GM12878 (cell line): ENCODE results near the gene KIAA1328. TPM values are rescaled to one million over a fixed set of nuclear protein-coding genes. Genes with fewer than 3 reads are reported as not detected.

Experiments used
- ATAC-seq: fragments of 200-7000 bp; cut with Tn5 transposase; 3 replicates; pipeline ENCODE4 v1.9.1; 2020; ENCODE audit warnings: mild to moderate bottlenecking, moderate library complexity
- BruUV-seq: library from RNA; stranded (reverse); fragments of 400-500 nt; replicated peaks from 2 replicates; lab custom pipeline; 2021; lab: Mats Ljungman, UMichigan
- CTCF ChIA-PET: fragments of 300-600 bp; sonication (Branson Sonifier 250); formaldehyde crosslinking; extraction: SDS; loops from one replicate; lab custom pipeline; 2021; ENCODE audit warnings: inconsistent platforms; lab: Yijun Ruan, JAX
- POLR2A ChIA-PET: fragments of 350-600 bp; formaldehyde crosslinking; extraction: SDS; loops from one replicate; lab custom pipeline; 2021; ENCODE audit warnings: inconsistent platforms; lab: Charles Lee
- RAD21 ChIA-PET: fragments of 300-600 bp; sonication (Branson Sonifier 250); formaldehyde crosslinking; loops from one replicate; lab custom pipeline; 2023; ENCODE audit warnings: antibody characterized with exemption; ENCODE audit not compliant: unreplicated experiment; lab: Charles Lee
- SMC1A ChIA-PET: fragments of 300-600 bp; sonication (Branson Sonifier 250); formaldehyde crosslinking; loops from one replicate; lab custom pipeline; 2023; ENCODE audit not compliant: unreplicated experiment, uncharacterized antibody; lab: Charles Lee
- DNase-seq: peaks from one replicate; pipeline ENCODE4 v3.0.0-alpha.2; 2011; ENCODE audit warnings: low read depth, low spot score
- FAIRE-seq: peaks from 3 replicates; lab custom pipeline; 2011; peaks lifted over from hg19 to GRCh38; lab: Jason Lieb, UNC
- H2AFZ ChIP-seq: 2 replicates; pipeline ENCODE4 v1.6.0; 2011; ENCODE audit warnings: low read depth, low read length, control low read depth; ENCODE audit not compliant: control insufficient read depth
- H3K27ac ChIP-seq: 2 replicates; pipeline ENCODE4 v1.5.1; 2011; ENCODE audit warnings: control low read depth; ENCODE audit not compliant: control insufficient read depth, insufficient read depth
- H3K27me3 ChIP-seq, 2 experiments: replicated peaks in 1 of 2; 2 replicates each; pipeline versions ENCODE4 v1.6.0 to v1.6.1; 2011; ENCODE audit warnings: low read length in 1 of 2; ENCODE audit not compliant: control insufficient read depth in 2 of 2, insufficient read depth in 2 of 2
- H3K36me3 ChIP-seq, 2 experiments: 2 replicates each; pipeline ENCODE4 v1.5.1; 2011; ENCODE audit warnings: low read length in 1 of 2; ENCODE audit not compliant: control insufficient read depth in 2 of 2, insufficient read depth in 2 of 2
- H3K4me1 ChIP-seq: 2 replicates; pipeline ENCODE4 v1.6.1; 2011; ENCODE audit warnings: mild to moderate bottlenecking, low read length, moderate library complexity, mixed read lengths; ENCODE audit not compliant: control insufficient read depth, insufficient read depth
- H3K4me2 ChIP-seq: 2 replicates; pipeline ENCODE4 v1.6.0; 2011; ENCODE audit warnings: control low read depth; ENCODE audit not compliant: control insufficient read depth, insufficient read depth
- H3K4me3 ChIP-seq: fragments of 200-600 bp; sonication (generic); 2 replicates; pipeline ENCODE4 v1.5.1; 2016
- H3K79me2 ChIP-seq: 2 replicates; pipeline ENCODE4 v1.6.0; 2011; ENCODE audit warnings: low read length; ENCODE audit not compliant: control insufficient read depth, insufficient read depth
- H3K9ac ChIP-seq: 2 replicates; pipeline ENCODE4 v1.8.0; 2011; ENCODE audit warnings: low read length, control low read depth, mixed read lengths; ENCODE audit not compliant: control insufficient read depth, insufficient read depth
- H3K9me3 ChIP-seq: replicated peaks from 3 replicates; pipeline ENCODE4 v1.5.1; 2011; ENCODE audit warnings: mild to moderate bottlenecking, low read length; ENCODE audit not compliant: control insufficient read depth, insufficient read depth
- H4K20me1 ChIP-seq: 2 replicates; pipeline ENCODE4 v1.6.0; 2011; ENCODE audit not compliant: control insufficient read depth, insufficient read depth
- CBX5 ChIP-seq: sonication (generic); IDR thresholded peaks from 2 replicates; pipeline ENCODE4 v1.6.1; 2016; ENCODE audit warnings: low read depth, moderate library complexity, mild to moderate bottlenecking, inconsistent platforms
- KDM1A ChIP-seq: fragments of 200-600 bp; sonication (generic); IDR thresholded peaks from 2 replicates; pipeline ENCODE4 v1.6.1; 2016; ENCODE audit warnings: borderline replicate concordance
- MEF2A ChIP-seq: IDR thresholded peaks from 2 replicates; pipeline ENCODE4 v1.6.1; 2011; ENCODE audit warnings: low read depth, mild to moderate bottlenecking, low read length, moderate library complexity; ENCODE audit not compliant: insufficient read depth
- PAX8 ChIP-seq: fragments of 450-650 bp; IDR thresholded peaks from 2 replicates; pipeline ENCODE4 v1.6.1; 2017; ENCODE audit warnings: mild to moderate bottlenecking, moderate library complexity
- PML ChIP-seq: IDR thresholded peaks from 2 replicates; pipeline ENCODE4 v1.6.1; 2012; ENCODE audit warnings: low read length, inconsistent platforms
- POLR2AphosphoS5 ChIP-seq: IDR thresholded peaks from 2 replicates; pipeline ENCODE4 v1.6.1; 2011; ENCODE audit warnings: mild to moderate bottlenecking, low read length, inconsistent platforms
- RBBP5 ChIP-seq: fragments of 200-600 bp; sonication (generic); conservative IDR thresholded peaks from 2 replicates; pipeline ENCODE4 v1.6.1; 2016
- TCF7 ChIP-seq: IDR thresholded peaks from 2 replicates; pipeline ENCODE4 v1.6.1; 2014; ENCODE audit warnings: antibody characterized with exemption, borderline replicate concordance
- YBX1 ChIP-seq: fragments of 450-650 bp; IDR thresholded peaks from 2 replicates; pipeline ENCODE4 v1.6.1; 2016; ENCODE audit warnings: antibody characterized with exemption
- WGBS: methylation state at CpG from one replicate; pipeline ENCODE4 v1.1.6; 2016; ENCODE audit warnings: low lambda C conversion rate; ENCODE audit not compliant: insufficient replicate concordance, insufficient coverage; ENCODE audit errors: missing lambda C conversion rate; 5-methylcytosine and 5-hydroxymethylcytosine counted together
- in situ Hi-C: fragments of 300-500 bp; cut with MboI; formaldehyde crosslinking; loops from 9 replicates; pipeline ENCODE4 v1.14.3; 2018; ENCODE audit warnings: mixed read lengths
- intact Hi-C: fragments of 100-400 bp; cut with micrococcal nuclease; formaldehyde crosslinking; loops from one replicate; pipeline ENCODE4 v1.14.2; 2022; ENCODE audit not compliant: unreplicated experiment
- polyA plus RNA-seq, 11 experiments: library from polyadenylated mRNA; depleted of rRNA in 4 of 11; unstranded in 6 of 11; stranded (reverse) in 5 of 11; fragments of >200 nt; fragmentation: Nextera tagmentation in 4 of 11; fragmentation: Illumina TruSeq in 1 of 11; extraction: Ambion mirVana in 4 of 11; extraction: Trizol in 1 of 11; gene quantifications; 1 replicate in 1 of 11; 2 replicates in 10 of 11; pipeline versions ENCODE4 v1.2.1 to v1.2.3, GENCODE V29; 2011 to 2016; ENCODE audit warnings: inconsistent platforms in 2 of 11, missing spikeins in 2 of 11, low read depth in 1 of 11
- total RNA-seq, 4 experiments: library from RNA; depleted of rRNA in 3 of 4; stranded (reverse); fragments of >200 nt in 3 of 4; fragmentation: Illumina TruSeq in 1 of 4; extraction: Trizol in 1 of 4; gene quantifications; 2 replicates each; pipeline versions ENCODE4 v1.2.1 to v1.2.3, GENCODE V29; 2013 to 2021
- TF ChIP-seq, protein P1 (sequence below): IDR thresholded peaks from 2 replicates; pipeline ENCODE4 v1.6.1; 2011; ENCODE audit warnings: borderline replicate concordance, low read depth, mild to moderate bottlenecking, moderate library complexity, low read length; ENCODE audit not compliant: insufficient read depth, poor library complexity, severe bottlenecking
- TF ChIP-seq, protein P2 (sequence below): IDR thresholded peaks from 2 replicates; pipeline ENCODE4 v1.6.1; 2011; ENCODE audit warnings: low read depth, mild to moderate bottlenecking, low read length, moderate library complexity, borderline replicate concordance; ENCODE audit errors: extremely low read depth
- TF ChIP-seq, protein P3 (sequence below): fragments of 450-650 bp; IDR thresholded peaks from 2 replicates; pipeline ENCODE4 v1.6.1; 2017; ENCODE audit warnings: mild to moderate bottlenecking, moderate library complexity
- TF ChIP-seq, protein P4 (sequence below): IDR thresholded peaks from 2 replicates; pipeline ENCODE4 v1.6.1; 2011; ENCODE audit warnings: mild to moderate bottlenecking, low read depth, low read length, moderate library complexity; ENCODE audit not compliant: insufficient replicate concordance
- TF ChIP-seq, protein P5 (sequence below): fragments of 450-650 bp; IDR thresholded peaks from 2 replicates; pipeline ENCODE4 v1.6.1; 2018; ENCODE audit warnings: borderline replicate concordance, mild to moderate bottlenecking; ENCODE audit not compliant: partially characterized antibody

KIAA1328 gene
- total and polyA plus RNA-seq, 10 of the 15 experiments (the other 5 are each of a cell fraction or from before 2014, with no cell fraction given), result 3.1 to 7.1 (median 4.6) TPM

DNA sequence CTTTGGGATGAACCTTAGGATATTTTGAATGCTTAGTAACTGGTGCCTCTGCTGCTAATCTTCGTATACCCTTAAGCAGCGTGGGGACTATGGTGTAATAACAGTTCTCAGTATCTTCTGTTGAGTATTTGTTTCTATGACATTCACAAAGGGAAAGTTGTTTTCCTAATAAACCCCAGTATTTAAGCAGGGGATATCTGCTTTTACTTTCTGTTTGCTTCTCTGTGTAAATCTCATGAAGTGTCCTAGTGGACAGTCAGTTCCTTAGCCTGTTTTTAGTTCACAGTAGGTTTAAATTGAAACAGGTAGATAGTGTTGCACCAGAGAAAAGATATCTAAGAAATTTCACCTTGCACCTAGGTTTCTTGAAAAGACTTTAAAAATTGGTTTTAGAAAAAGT lies 14.9 kb downstream of the KIAA1328 start (continued):
- TF ChIP-seq YBX1 (no peak), KDM1A (no peak)

DNA sequence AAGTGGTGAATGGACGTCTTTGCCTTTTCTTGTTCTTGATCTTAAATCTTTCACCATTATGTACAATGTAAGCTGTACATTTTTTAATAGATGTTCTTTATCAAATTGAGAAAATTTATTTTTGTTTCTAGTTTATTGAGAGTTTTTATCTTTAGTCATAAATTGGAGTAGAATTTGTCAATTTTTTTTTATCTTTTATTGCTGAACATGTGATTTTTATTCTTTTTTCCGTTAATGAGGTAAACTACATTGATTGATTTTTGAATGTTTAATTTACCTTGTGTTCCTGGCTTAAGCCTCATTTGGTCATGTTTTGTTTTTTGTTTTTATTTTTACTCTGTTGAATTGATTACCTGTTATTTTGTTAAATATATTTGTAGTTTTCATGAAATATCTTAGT lies 19.7 kb downstream of the KIAA1328 start:
- no peaks in the 10 kb centered on the region for H3K4me1 ChIP-seq
- no peak overlapping the region for H3K4me3 ChIP-seq
- no peaks in the 10 kb centered on the region for H3K79me2 ChIP-seq
- SMC1A ChIA-PET, result no interaction called here
- H3K9ac ChIP-seq, result no peak overlapping the region
- no peak overlapping the region for H2AFZ ChIP-seq
- CTCF ChIA-PET, result no interaction called here
- no TSS peak for BruUV-seq
- H3K27me3 ChIP-seq, result no peaks in the 10 kb centered on the region
- in situ Hi-C loops, result no loop called here
- H4K20me1 ChIP-seq, result no peaks in the 10 kb centered on the region
- H3K36me3 ChIP-seq, result no peaks in the 10 kb centered on the region
- FAIRE-seq (no peak), ATAC-seq (no peak), DNase-seq (no peak)
- no peak overlapping the region for H3K27ac ChIP-seq
- H3K9me3 ChIP-seq, result peaks cover 3% of the 10 kb centered on the region; the same call in 2 of the 3 replicates
- 92% methylated on average over 2 of the region's 2 CpGs for WGBS
- POLR2A ChIA-PET, result no interaction called here
- RAD21 ChIA-PET, result no interaction called here
- no peak overlapping the region for H3K4me2 ChIP-seq
- intact Hi-C loops, result no loop called here
- TF ChIP-seq, protein P1, sequence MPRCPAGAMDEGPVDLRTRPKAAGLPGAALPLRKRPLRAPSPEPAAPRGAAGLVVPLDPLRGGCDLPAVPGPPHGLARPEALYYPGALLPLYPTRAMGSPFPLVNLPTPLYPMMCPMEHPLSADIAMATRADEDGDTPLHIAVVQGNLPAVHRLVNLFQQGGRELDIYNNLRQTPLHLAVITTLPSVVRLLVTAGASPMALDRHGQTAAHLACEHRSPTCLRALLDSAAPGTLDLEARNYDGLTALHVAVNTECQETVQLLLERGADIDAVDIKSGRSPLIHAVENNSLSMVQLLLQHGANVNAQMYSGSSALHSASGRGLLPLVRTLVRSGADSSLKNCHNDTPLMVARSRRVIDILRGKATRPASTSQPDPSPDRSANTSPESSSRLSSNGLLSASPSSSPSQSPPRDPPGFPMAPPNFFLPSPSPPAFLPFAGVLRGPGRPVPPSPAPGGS, result no peak
- TF ChIP-seq, protein P2, sequence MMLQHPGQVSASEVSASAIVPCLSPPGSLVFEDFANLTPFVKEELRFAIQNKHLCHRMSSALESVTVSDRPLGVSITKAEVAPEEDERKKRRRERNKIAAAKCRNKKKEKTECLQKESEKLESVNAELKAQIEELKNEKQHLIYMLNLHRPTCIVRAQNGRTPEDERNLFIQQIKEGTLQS, result no peak
- TF ChIP-seq POLR2AphosphoS5 (no peak), RBBP5 (no peak), TCF7 (no peak), MEF2A (no peak), PML (no peak), PAX8 (no peak), CBX5 (no peak)
- TF ChIP-seq, protein P3, sequence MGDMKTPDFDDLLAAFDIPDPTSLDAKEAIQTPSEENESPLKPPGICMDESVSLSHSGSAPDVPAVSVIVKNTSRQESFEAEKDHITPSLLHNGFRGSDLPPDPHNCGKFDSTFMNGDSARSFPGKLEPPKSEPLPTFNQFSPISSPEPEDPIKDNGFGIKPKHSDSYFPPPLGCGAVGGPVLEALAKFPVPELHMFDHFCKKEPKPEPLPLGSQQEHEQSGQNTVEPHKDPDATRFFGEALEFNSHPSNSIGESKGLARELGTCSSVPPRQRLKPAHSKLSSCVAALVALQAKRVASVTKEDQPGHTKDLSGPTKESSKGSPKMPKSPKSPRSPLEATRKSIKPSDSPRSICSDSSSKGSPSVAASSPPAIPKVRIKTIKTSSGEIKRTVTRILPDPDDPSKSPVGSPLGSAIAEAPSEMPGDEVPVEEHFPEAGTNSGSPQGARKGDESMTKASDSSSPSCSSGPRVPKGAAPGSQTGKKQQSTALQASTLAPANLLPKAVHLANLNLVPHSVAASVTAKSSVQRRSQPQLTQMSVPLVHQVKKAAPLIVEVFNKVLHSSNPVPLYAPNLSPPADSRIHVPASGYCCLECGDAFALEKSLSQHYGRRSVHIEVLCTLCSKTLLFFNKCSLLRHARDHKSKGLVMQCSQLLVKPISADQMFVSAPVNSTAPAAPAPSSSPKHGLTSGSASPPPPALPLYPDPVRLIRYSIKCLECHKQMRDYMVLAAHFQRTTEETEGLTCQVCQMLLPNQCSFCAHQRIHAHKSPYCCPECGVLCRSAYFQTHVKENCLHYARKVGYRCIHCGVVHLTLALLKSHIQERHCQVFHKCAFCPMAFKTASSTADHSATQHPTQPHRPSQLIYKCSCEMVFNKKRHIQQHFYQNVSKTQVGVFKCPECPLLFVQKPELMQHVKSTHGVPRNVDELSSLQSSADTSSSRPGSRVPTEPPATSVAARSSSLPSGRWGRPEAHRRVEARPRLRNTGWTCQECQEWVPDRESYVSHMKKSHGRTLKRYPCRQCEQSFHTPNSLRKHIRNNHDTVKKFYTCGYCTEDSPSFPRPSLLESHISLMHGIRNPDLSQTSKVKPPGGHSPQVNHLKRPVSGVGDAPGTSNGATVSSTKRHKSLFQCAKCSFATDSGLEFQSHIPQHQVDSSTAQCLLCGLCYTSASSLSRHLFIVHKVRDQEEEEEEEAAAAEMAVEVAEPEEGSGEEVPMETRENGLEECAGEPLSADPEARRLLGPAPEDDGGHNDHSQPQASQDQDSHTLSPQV, result no peak
- TF ChIP-seq, protein P4, sequence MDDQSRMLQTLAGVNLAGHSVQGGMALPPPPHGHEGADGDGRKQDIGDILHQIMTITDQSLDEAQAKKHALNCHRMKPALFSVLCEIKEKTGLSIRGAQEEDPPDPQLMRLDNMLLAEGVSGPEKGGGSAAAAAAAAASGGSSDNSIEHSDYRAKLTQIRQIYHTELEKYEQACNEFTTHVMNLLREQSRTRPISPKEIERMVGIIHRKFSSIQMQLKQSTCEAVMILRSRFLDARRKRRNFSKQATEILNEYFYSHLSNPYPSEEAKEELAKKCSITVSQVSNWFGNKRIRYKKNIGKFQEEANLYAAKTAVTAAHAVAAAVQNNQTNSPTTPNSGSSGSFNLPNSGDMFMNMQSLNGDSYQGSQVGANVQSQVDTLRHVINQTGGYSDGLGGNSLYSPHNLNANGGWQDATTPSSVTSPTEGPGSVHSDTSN, result no peak
- TF ChIP-seq, protein P5, sequence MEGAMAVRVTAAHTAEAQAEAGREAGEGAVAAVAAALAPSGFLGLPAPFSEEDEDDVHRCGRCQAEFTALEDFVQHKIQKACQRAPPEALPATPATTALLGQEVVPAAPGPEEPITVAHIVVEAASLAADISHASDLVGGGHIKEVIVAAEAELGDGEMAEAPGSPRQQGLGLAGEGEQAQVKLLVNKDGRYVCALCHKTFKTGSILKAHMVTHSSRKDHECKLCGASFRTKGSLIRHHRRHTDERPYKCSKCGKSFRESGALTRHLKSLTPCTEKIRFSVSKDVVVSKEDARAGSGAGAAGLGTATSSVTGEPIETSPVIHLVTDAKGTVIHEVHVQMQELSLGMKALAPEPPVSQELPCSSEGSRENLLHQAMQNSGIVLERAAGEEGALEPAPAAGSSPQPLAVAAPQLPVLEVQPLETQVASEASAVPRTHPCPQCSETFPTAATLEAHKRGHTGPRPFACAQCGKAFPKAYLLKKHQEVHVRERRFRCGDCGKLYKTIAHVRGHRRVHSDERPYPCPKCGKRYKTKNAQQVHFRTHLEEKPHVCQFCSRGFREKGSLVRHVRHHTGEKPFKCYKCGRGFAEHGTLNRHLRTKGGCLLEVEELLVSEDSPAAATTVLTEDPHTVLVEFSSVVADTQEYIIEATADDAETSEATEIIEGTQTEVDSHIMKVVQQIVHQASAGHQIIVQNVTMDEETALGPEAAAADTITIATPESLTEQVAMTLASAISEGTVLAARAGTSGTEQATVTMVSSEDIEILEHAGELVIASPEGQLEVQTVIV, result no peak
